H9 (cell line): ENCODE measurements around the gene GALNT9. TPM values are rescaled to one million over a fixed set of nuclear protein-coding genes. Genes with fewer than 3 reads are reported as not detected.

Source experiments
- DNase-seq: peaks from one replicate; pipeline ENCODE4 v3.0.0-alpha.2; 2017
- H2AFZ ChIP-seq: one replicate; pipeline ENCODE4 v1.6.1; 2013; ENCODE audit warnings: mild to moderate bottlenecking, low read length, control low read depth, moderate library complexity
- H2AK5ac ChIP-seq: 2 replicates; pipeline ENCODE4 v1.6.1; 2013; ENCODE audit warnings: low read length, control low read depth, mixed read lengths; ENCODE audit not compliant: insufficient read length
- H2BK120ac ChIP-seq: one replicate; pipeline ENCODE4 v1.6.1; 2013; ENCODE audit warnings: low read depth, mild to moderate bottlenecking, low read length, control low read depth, inconsistent platforms; ENCODE audit not compliant: poor library complexity, severe bottlenecking
- H2BK12ac ChIP-seq: 2 replicates; pipeline ENCODE4 v1.6.1; 2013; ENCODE audit warnings: low read length, control low read depth, mixed read lengths, low read depth; ENCODE audit not compliant: insufficient read length
- H2BK15ac ChIP-seq: 2 replicates; pipeline ENCODE4 v1.6.1; 2013; ENCODE audit warnings: low read depth, low read length, control low read depth
- H2BK20ac ChIP-seq: one replicate; pipeline ENCODE4 v1.6.1; 2013; ENCODE audit warnings: low read depth, mild to moderate bottlenecking, low read length, control low read depth, inconsistent platforms; ENCODE audit not compliant: poor library complexity, severe bottlenecking
- H2BK5ac ChIP-seq: 2 replicates; pipeline ENCODE4 v1.6.1; 2013; ENCODE audit warnings: low read length, control low read depth, mixed read lengths; ENCODE audit not compliant: insufficient read length
- H3K14ac ChIP-seq: 2 replicates; pipeline ENCODE4 v1.6.1; 2013; ENCODE audit warnings: low read length, control low read depth; ENCODE audit not compliant: insufficient read depth
- H3K18ac ChIP-seq: 2 replicates; pipeline ENCODE4 v1.6.1; 2013; ENCODE audit warnings: low read depth, mild to moderate bottlenecking, mixed read lengths, low read length, control low read depth; ENCODE audit not compliant: insufficient read length
- H3K23ac ChIP-seq: 2 replicates; pipeline ENCODE4 v1.6.1; 2013; ENCODE audit warnings: low read length, control low read depth, mixed read lengths, low read depth; ENCODE audit not compliant: insufficient read length
- H3K23me2 ChIP-seq: 2 replicates; pipeline ENCODE4 v1.6.1; 2013; ENCODE audit warnings: low read depth, mild to moderate bottlenecking, mixed read lengths, low read length, control low read depth; ENCODE audit not compliant: insufficient read length, poor library complexity, severe bottlenecking
- H3K27ac ChIP-seq: 2 replicates; pipeline ENCODE4 v1.5.1; 2013; ENCODE audit warnings: low read length, control low read depth, mixed read lengths, low read depth; ENCODE audit not compliant: insufficient read length
- H3K27me3 ChIP-seq: 2 replicates; pipeline ENCODE4 v1.6.1; 2013; ENCODE audit warnings: low read length, control low read depth, inconsistent platforms; ENCODE audit not compliant: insufficient read depth
- H3K4ac ChIP-seq: 2 replicates; pipeline ENCODE4 v1.6.1; 2013; ENCODE audit warnings: low read depth, mild to moderate bottlenecking, control low read depth, inconsistent platforms, low read length, moderate library complexity
- H3K4me1 ChIP-seq: 2 replicates; pipeline ENCODE4 v1.6.1; 2013; ENCODE audit warnings: low read length, control low read depth, inconsistent platforms; ENCODE audit not compliant: insufficient read depth
- H3K4me2 ChIP-seq: 2 replicates; pipeline ENCODE4 v1.6.1; 2013; ENCODE audit warnings: low read length, control low read depth, mixed read lengths; ENCODE audit not compliant: insufficient read length, insufficient read depth
- H3K56ac ChIP-seq: 2 replicates; pipeline ENCODE4 v1.6.1; 2013; ENCODE audit warnings: low read depth, mild to moderate bottlenecking, mixed read lengths, low read length, control low read depth; ENCODE audit not compliant: insufficient read length
- H3K79me1 ChIP-seq: 2 replicates; pipeline ENCODE4 v1.6.1; 2013; ENCODE audit warnings: low read depth, mild to moderate bottlenecking, moderate library complexity, low read length, control low read depth, inconsistent platforms; ENCODE audit not compliant: insufficient read depth, poor library complexity, severe bottlenecking
- H3K79me2 ChIP-seq: 2 replicates; pipeline ENCODE4 v1.6.1; 2013; ENCODE audit warnings: low read length, control low read depth, inconsistent platforms; ENCODE audit not compliant: insufficient read depth
- H3K9ac ChIP-seq: 2 replicates; pipeline ENCODE4 v1.6.1; 2013; ENCODE audit warnings: low read length, control low read depth, mixed read lengths; ENCODE audit not compliant: insufficient read length; ENCODE audit errors: extremely low read depth
- H3K9me3 ChIP-seq: one replicate; pipeline ENCODE4 v1.6.1; 2013; ENCODE audit warnings: low read depth, low read length, inconsistent platforms; ENCODE audit not compliant: control insufficient read depth
- H3T11ph ChIP-seq: one replicate; pipeline ENCODE4 v1.6.1; 2013; ENCODE audit warnings: mild to moderate bottlenecking, low read length, control low read depth, inconsistent platforms
- H4K20me1 ChIP-seq: one replicate; pipeline ENCODE4 v1.6.1; 2013; ENCODE audit not compliant: control insufficient read depth, insufficient read length, insufficient read depth
- H4K5ac ChIP-seq: 2 replicates; pipeline ENCODE4 v1.6.1; 2013; ENCODE audit warnings: low read depth, mild to moderate bottlenecking, mixed read lengths, low read length, control low read depth; ENCODE audit not compliant: insufficient read length
- H4K8ac ChIP-seq: replicated peaks from 2 replicates; pipeline ENCODE4 v1.6.1; 2013; ENCODE audit warnings: low read length, control low read depth, mixed read lengths, low read depth; ENCODE audit not compliant: insufficient read length
- H4K91ac ChIP-seq: 2 replicates; pipeline ENCODE4 v1.6.1; 2013; ENCODE audit warnings: low read depth, mild to moderate bottlenecking, moderate library complexity, mixed read lengths, low read length, control low read depth; ENCODE audit not compliant: insufficient read length
- H3K27ac Mint-ChIP-seq, 3 experiments: 2 replicates in 2 of 3; 3 replicates in 1 of 3; pipeline ENCODE4 v1.8.0; 2020 to 2021; ENCODE audit warnings: mixed read lengths in 3 of 3, mild to moderate bottlenecking in 1 of 3, moderate library complexity in 1 of 3
- H3K27me3 Mint-ChIP-seq: 2 replicates; pipeline ENCODE4 v1.8.0; 2021; ENCODE audit warnings: low read depth, mild to moderate bottlenecking, moderate library complexity, mixed read lengths
- H3K36me3 Mint-ChIP-seq, 3 experiments: 2 replicates in 2 of 3; 3 replicates in 1 of 3; pipeline ENCODE4 v1.8.0; 2020 to 2021; ENCODE audit warnings: low read depth in 3 of 3, mixed read lengths in 3 of 3; ENCODE audit not compliant: insufficient read depth in 1 of 3
- H3K4me1 Mint-ChIP-seq, 2 experiments: 2 replicates each; pipeline ENCODE4 v1.8.0; 2020; ENCODE audit warnings: mixed read lengths in 2 of 2
- H3K4me3 Mint-ChIP-seq, 2 experiments: 2 replicates in 1 of 2; 3 replicates in 1 of 2; pipeline ENCODE4 v1.8.0; 2020 to 2021; ENCODE audit warnings: mild to moderate bottlenecking in 2 of 2, mixed read lengths in 2 of 2, moderate library complexity in 1 of 2
- H3K9me3 Mint-ChIP-seq, 2 experiments: 2 replicates in 1 of 2; 3 replicates in 1 of 2; pipeline ENCODE4 v1.8.0; 2020; ENCODE audit warnings: mild to moderate bottlenecking in 2 of 2, mixed read lengths in 2 of 2, moderate library complexity in 1 of 2
- WGBS: extraction: QIAGEN DNeasy Blood & Tissue Kit; methylation state at CpG from one replicate; pipeline ENCODE4 v1.1.7; 2013; ENCODE audit warnings: missing lambda C conversion rate, low lambda C conversion rate, mixed read lengths; ENCODE audit not compliant: insufficient read length; ENCODE audit errors: extremely low coverage; 5-methylcytosine and 5-hydroxymethylcytosine counted together
- total RNA-seq: library from RNA; stranded (reverse); gene quantifications from 2 replicates; pipeline ENCODE4 v1.2.1, GENCODE V29; 2021
- TF ChIP-seq, protein P1 (sequence below): fragments of 200-600 bp; sonication (generic); conservative IDR thresholded peaks from 3 replicates; pipeline ENCODE4 v1.8.0; 2021; ENCODE audit warnings: antibody characterized with exemption, mild to moderate bottlenecking

GALNT9 gene
- total RNA-seq, 1 experiment from 2014 or later: 0.35 TPM

DNA sequence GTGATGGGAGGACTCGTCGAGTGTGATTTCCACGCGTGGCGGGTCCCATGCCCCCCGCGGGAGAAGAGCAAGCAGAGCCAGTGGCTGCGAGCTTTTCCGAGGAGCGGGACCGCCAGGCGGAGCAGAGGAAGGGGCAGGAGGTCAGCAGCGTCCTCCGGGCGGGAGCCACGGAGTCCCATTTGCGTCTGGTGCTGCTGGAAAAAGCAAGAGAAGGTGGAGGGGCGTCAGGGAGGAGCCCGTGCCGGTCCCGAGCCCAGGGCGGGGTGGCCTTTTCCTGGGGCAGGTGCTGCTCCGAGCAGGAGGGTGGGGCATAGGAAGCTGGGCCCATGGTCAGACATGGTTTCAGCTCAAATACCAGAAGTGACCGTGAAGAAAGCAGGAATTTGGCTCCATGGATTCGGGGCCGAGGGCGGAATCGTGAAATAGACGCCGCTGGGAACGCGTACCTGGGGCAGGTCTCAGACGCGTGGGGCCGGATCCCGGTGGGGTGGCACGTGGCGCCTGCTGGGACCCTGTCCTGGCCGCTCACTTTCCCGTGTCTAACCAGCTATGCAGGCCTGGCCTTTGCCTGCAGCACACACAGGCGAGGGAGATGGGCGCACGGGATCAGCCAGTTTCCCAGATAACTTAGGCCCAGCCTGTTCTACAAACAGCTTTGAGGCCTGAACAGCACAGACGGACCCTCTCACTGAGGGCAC, 60.0 kb downstream of the GALNT9 start:
- Histone ChIP-seq H3K23ac (no peak overlapping the region), H2BK15ac (no peak overlapping the region), H3K4ac (no peak overlapping the region), H3K23me2 (no peaks in the 10 kb centered on the region), H3K56ac (no peak overlapping the region), H3K14ac (no peak overlapping the region; the same call in 1 of the 2 replicates), H2BK120ac (no peak overlapping the region), H3K79me2 (no peaks in the 10 kb centered on the region), H3T11ph (no peak overlapping the region), H2BK5ac (no peak overlapping the region), H2BK12ac (no peak overlapping the region), H3K18ac (no peak overlapping the region), H4K91ac (no peak overlapping the region), H3K4me2 (no peak overlapping the region), H3K27me3 (no peaks in the 10 kb centered on the region; the same call in 1 of the 2 replicates), H4K5ac (no peak overlapping the region), H3K4me1 (peaks cover under 1% of the 10 kb centered on the region; the same call in 1 of the 2 replicates), H2AFZ (no peak overlapping the region), H2AK5ac (no peak overlapping the region), H4K20me1 (peaks cover 5% of the 10 kb centered on the region), H3K79me1 (no peaks in the 10 kb centered on the region), H2BK20ac (no peak overlapping the region), H4K8ac (no peak overlapping the region), H3K27ac (no peak overlapping the region), H3K9ac (no peak overlapping the region), H3K9me3 (no peaks in the 10 kb centered on the region)
- Mint-ChIP-seq H3K4me3 (no peak overlapping the region), H3K4me1 (peaks cover under 1 to 9% of the 10 kb centered on the region in 2 experiments), H3K27me3 (peaks cover 36% of the 10 kb centered on the region), H3K9me3 (no peaks in the 10 kb centered on the region), H3K27ac (peak overlapping the region in 1 of 3 experiments; percentile 55; a peak in 1 of 7 replicates), H3K36me3 (no peaks in the 10 kb centered on the region)
- TF ChIP-seq, protein P1, sequence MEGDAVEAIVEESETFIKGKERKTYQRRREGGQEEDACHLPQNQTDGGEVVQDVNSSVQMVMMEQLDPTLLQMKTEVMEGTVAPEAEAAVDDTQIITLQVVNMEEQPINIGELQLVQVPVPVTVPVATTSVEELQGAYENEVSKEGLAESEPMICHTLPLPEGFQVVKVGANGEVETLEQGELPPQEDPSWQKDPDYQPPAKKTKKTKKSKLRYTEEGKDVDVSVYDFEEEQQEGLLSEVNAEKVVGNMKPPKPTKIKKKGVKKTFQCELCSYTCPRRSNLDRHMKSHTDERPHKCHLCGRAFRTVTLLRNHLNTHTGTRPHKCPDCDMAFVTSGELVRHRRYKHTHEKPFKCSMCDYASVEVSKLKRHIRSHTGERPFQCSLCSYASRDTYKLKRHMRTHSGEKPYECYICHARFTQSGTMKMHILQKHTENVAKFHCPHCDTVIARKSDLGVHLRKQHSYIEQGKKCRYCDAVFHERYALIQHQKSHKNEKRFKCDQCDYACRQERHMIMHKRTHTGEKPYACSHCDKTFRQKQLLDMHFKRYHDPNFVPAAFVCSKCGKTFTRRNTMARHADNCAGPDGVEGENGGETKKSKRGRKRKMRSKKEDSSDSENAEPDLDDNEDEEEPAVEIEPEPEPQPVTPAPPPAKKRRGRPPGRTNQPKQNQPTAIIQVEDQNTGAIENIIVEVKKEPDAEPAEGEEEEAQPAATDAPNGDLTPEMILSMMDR: no peak
- no peak for DNase-seq
- no CpG with 5 or more reads among the region's 44 CpGs for WGBS
